HCT116 (cell line): ENCODE measurements around the gene NXN. TPM values are rescaled to one million over a fixed set of nuclear protein-coding genes. Genes with fewer than 3 reads are reported as not detected.

ENCODE experiments used
- ATAC-seq: fragments of 200-7000 bp; cut with Tn5 transposase; 2 replicates; pipeline ENCODE4 v1.9.1; 2020; ENCODE audit warnings: mild to moderate bottlenecking, moderate library complexity
- BruUV-seq: library from RNA; stranded (reverse); fragments of 400-500 nt; replicated peaks from 2 replicates; lab custom pipeline; 2021; lab: Mats Ljungman, UMichigan
- CTCF ChIA-PET: fragments of 300-600 bp; sonication (Branson Sonifier 250); formaldehyde crosslinking; loops from one replicate; lab custom pipeline; 2021; ENCODE audit warnings: antibody characterized with exemption; lab: Charles Lee
- POLR2A ChIA-PET: fragments of 300-600, 350-600 bp; sonication (Branson Sonifier 250); formaldehyde crosslinking; loops from one replicate; lab custom pipeline; 2021; ENCODE audit warnings: antibody characterized with exemption; lab: Charles Lee
- RAD21 ChIA-PET, 2 experiments: fragments of 300-600 bp; sonication (Branson Sonifier 250); formaldehyde crosslinking; loops; one replicate each; lab custom pipeline; 2023; ENCODE audit warnings: low total read pairs in 2 of 2; ENCODE audit not compliant: uncharacterized antibody in 2 of 2, unreplicated experiment in 2 of 2, low non-redundant PET in 1 of 2; lab: Charles Lee
- DNase-seq: peaks from one replicate; pipeline ENCODE4 v3.0.0-alpha.2; 2010; ENCODE audit warnings: low read depth, low spot score
- H2AFZ ChIP-seq: fragments of 200-600 bp; shearing (Covaris generic), sonication (generic); 2 replicates; pipeline ENCODE4 v1.6.1; 2017; ENCODE audit warnings: low read depth, mixed run types, mixed read lengths, antibody characterized with exemption, low read length; ENCODE audit not compliant: poor library complexity, severe bottlenecking
- H3K27ac ChIP-seq: 2 replicates; pipeline ENCODE4 v1.5.1; 2012; ENCODE audit warnings: low read depth, low read length
- H3K27me3 ChIP-seq: fragments of 200-600 bp; sonication (generic); 2 replicates; pipeline ENCODE4 v1.6.1; 2016; ENCODE audit warnings: mixed run types, low read length, mixed read lengths; ENCODE audit not compliant: insufficient read depth
- H3K36me3 ChIP-seq, 2 experiments: fragments of 200-500 bp in 1 of 2; fragments of 200-600 bp in 1 of 2; sonication (Bioruptor generic) in 1 of 2; sonication (generic) in 1 of 2; 2 replicates each; pipeline versions ENCODE4 v1.5.1 to v1.6.1; 2014 to 2016; ENCODE audit warnings: low read length in 2 of 2, inconsistent platforms in 1 of 2, mixed read lengths in 1 of 2, mixed run types in 1 of 2; ENCODE audit not compliant: insufficient read depth in 2 of 2, control insufficient read depth in 1 of 2
- H3K4me1 ChIP-seq, 2 experiments: fragments of 200-600 bp in 1 of 2; sonication (generic) in 1 of 2; 2 replicates each; pipeline versions ENCODE4 v1.5.1 to v1.6.1; 2012 to 2017; ENCODE audit warnings: low read length in 2 of 2, inconsistent platforms in 1 of 2, mild to moderate bottlenecking in 1 of 2, mixed read lengths in 1 of 2, mixed run types in 1 of 2, moderate library complexity in 1 of 2; ENCODE audit not compliant: insufficient read depth in 2 of 2, control insufficient read depth in 1 of 2
- H3K4me2 ChIP-seq: fragments of 200-600 bp; sonication (generic); 2 replicates; pipeline ENCODE4 v1.6.1; 2017; ENCODE audit warnings: mixed run types, low read length, mixed read lengths
- H3K4me3 ChIP-seq, 2 experiments: fragments of 200-600 bp in 1 of 2; sonication (generic) in 1 of 2; replicated peaks in 1 of 2; 2 replicates each; pipeline ENCODE4 v1.5.1; 2011 to 2016; ENCODE audit warnings: low read length in 2 of 2, control low read depth in 1 of 2, low read depth in 1 of 2, mild to moderate bottlenecking in 1 of 2, mixed read lengths in 1 of 2, mixed run types in 1 of 2
- H3K79me2 ChIP-seq: fragments of 200-600 bp; sonication (generic); 2 replicates; pipeline ENCODE4 v1.6.1; 2017; ENCODE audit warnings: mild to moderate bottlenecking, mixed run types, low read length, moderate library complexity, mixed read lengths; ENCODE audit not compliant: insufficient read depth
- H3K9ac ChIP-seq: fragments of 200-600 bp; sonication (generic); 2 replicates; pipeline ENCODE4 v1.6.1; 2016; ENCODE audit warnings: low read length, mixed read lengths
- H3K9me2 ChIP-seq: fragments of 200-600 bp; sonication (generic), shearing (Covaris generic); 2 replicates; pipeline ENCODE4 v1.6.1; 2017; ENCODE audit warnings: mixed run types, mild to moderate bottlenecking, moderate library complexity; ENCODE audit not compliant: insufficient read depth
- H3K9me3 ChIP-seq, 2 experiments: fragments of 200-500 bp in 1 of 2; fragments of 200-600 bp in 1 of 2; sonication (Bioruptor generic) in 1 of 2; sonication (generic) in 1 of 2; 2 replicates each; pipeline ENCODE4 v1.6.1; 2014 to 2017; ENCODE audit warnings: low read length in 2 of 2, mixed read lengths in 2 of 2, inconsistent platforms in 1 of 2, low read depth in 1 of 2, mild to moderate bottlenecking in 1 of 2, mixed run types in 1 of 2, moderate library complexity in 1 of 2; ENCODE audit not compliant: control insufficient read depth in 1 of 2, insufficient read depth in 1 of 2
- H4K20me1 ChIP-seq: fragments of 200-600 bp; sonication (generic), shearing (Covaris generic); 2 replicates; pipeline ENCODE4 v1.6.1; 2017; ENCODE audit warnings: mixed run types, mild to moderate bottlenecking, moderate library complexity; ENCODE audit not compliant: insufficient read depth
- SP1 ChIP-seq: IDR thresholded peaks from 2 replicates; pipeline ENCODE4 v1.6.1; 2012; ENCODE audit warnings: low read depth
- intact Hi-C: fragments of 100-400 bp; cut with micrococcal nuclease; formaldehyde crosslinking; loops from 2 replicates; pipeline ENCODE4 v1.10.0; 2022
- total RNA-seq: library from RNA; stranded (reverse); gene quantifications from one replicate; pipeline ENCODE4 v1.2.1, GENCODE V29; 2021; ENCODE audit not compliant: unreplicated experiment
- TF ChIP-seq, protein P1 (sequence below): IDR thresholded peaks from 2 replicates; pipeline ENCODE4 v1.6.1; 2012; ENCODE audit warnings: low read depth
- TF ChIP-seq, protein P2 (sequence below): IDR thresholded peaks from 2 replicates; pipeline ENCODE4 v1.6.1; 2012

Gene NXN
- total RNA-seq, 1 experiment from 2014 or later = 83.7 TPM

DNA sequence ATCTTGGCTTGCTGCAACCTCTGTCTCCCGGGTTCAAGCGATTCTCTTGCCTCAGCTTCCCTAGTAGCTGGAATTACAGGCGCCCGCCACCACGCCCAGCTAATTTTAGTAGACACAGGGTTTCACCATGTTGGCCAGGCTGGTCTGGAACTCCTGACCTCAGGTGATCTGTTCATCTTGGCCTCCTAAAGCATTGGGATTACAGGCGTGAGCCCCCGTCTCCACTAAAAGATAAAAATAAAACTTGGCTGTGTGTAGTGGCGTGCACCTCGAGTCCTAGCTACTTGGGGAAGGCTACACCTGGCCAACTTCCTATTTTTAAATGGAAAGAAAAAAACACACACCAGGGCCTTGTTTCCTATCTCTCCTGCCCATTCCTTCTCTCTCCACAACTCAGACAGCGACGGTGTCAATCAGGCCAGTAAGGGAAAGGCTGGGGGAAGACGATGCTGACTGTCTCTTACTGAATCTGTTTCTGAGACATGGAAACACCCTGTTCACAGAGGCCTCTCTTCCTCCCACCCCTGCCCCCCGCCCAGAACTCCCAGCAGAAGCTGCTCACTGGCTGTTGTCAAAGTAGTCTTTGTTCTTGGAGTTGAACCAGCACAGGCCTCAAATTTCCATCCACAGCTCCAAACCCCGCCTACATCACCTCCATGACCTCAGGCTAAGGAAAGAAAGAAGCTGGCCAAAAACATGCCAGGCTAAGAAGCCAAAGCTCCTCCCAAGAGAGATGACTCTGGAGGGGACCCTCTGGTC is 96.6 kb downstream of the NXN start:
- H3K9me2 ChIP-seq = no peaks in the 10 kb centered on the region
- ChIA-PET RAD21 (interaction anchor here in 1 of 2 experiments (0.8 kb wide), 1 partner anchor 98 kb away, joined by 3 read pairs; no protein-coding TSS in a partner anchor), CTCF (interaction anchor here (0.6 to 1.0 kb wide), 3 partner anchors 98 to 838 kb away, joined by 3 to 4 read pairs (median 4); no protein-coding TSS in a partner anchor), POLR2A (interaction anchor here (0.6 kb wide), 1 partner anchor 225 kb away, joined by 4 read pairs; no protein-coding TSS in a partner anchor)
- no peak overlapping the region for H3K4me3 ChIP-seq
- H2AFZ ChIP-seq = no peak overlapping the region
- peak overlapping the region; percentile 53 for H3K4me2 ChIP-seq
- intact Hi-C loops = no loop called here
- H3K9me3 ChIP-seq = no peaks in the 10 kb centered on the region
- BruUV-seq = no TSS peak
- TF ChIP-seq, protein P1, sequence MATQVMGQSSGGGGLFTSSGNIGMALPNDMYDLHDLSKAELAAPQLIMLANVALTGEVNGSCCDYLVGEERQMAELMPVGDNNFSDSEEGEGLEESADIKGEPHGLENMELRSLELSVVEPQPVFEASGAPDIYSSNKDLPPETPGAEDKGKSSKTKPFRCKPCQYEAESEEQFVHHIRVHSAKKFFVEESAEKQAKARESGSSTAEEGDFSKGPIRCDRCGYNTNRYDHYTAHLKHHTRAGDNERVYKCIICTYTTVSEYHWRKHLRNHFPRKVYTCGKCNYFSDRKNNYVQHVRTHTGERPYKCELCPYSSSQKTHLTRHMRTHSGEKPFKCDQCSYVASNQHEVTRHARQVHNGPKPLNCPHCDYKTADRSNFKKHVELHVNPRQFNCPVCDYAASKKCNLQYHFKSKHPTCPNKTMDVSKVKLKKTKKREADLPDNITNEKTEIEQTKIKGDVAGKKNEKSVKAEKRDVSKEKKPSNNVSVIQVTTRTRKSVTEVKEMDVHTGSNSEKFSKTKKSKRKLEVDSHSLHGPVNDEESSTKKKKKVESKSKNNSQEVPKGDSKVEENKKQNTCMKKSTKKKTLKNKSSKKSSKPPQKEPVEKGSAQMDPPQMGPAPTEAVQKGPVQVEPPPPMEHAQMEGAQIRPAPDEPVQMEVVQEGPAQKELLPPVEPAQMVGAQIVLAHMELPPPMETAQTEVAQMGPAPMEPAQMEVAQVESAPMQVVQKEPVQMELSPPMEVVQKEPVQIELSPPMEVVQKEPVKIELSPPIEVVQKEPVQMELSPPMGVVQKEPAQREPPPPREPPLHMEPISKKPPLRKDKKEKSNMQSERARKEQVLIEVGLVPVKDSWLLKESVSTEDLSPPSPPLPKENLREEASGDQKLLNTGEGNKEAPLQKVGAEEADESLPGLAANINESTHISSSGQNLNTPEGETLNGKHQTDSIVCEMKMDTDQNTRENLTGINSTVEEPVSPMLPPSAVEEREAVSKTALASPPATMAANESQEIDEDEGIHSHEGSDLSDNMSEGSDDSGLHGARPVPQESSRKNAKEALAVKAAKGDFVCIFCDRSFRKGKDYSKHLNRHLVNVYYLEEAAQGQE = no peak
- 0 out of 2 replicates have a peak, but pooled peaks have one; percentile 17 for TF ChIP-seq SP1
- peaks cover 73% of the 10 kb centered on the region for H3K79me2 ChIP-seq
- H3K9ac ChIP-seq = peak overlapping the region; percentile 13; the same call in 1 of the 2 replicates
- no peaks in the 10 kb centered on the region for H3K27me3 ChIP-seq
- ATAC-seq (peak; percentile 28; the same call in 1 of the 2 replicates), DNase-seq (no peak)
- peak overlapping the region; percentile 51 for H3K27ac ChIP-seq
- peaks cover 40 to 64% of the 10 kb centered on the region in 2 experiments for H3K4me1 ChIP-seq
- H4K20me1 ChIP-seq = no peaks in the 10 kb centered on the region
- H3K36me3 ChIP-seq = no peaks in the 10 kb centered on the region

DNA sequence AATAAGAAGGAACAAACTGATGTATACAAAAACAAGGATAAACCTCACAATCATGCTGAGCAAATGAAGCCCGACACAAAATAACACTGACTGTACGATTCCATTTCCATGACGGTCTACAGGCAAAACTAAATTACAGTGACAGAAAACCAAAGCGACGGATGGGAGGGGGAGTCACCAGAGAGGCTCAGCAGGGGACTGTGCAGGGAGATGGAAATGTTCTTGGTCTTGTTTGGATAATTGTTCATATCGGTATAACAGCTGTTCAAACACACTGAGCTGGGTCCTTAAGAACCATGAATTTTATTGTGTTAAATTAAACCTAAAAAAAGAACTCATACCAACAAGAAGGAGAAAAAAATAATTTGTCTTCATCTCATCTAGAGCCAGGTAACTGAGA is 97.8 kb downstream of the NXN start:
- CTCF ChIA-PET = interaction anchor here (3.5 kb wide), 1 partner anchor 99 kb away, joined by 50 read pairs; the partner anchor contains the start of gene NXN
- RAD21 ChIA-PET = no interaction called here
- no peaks in the 10 kb centered on the region for H3K9me3 ChIP-seq
- no peaks in the 10 kb centered on the region for H4K20me1 ChIP-seq
- peaks cover 72% of the 10 kb centered on the region for H3K79me2 ChIP-seq
- H3K27ac ChIP-seq = no peak overlapping the region
- no TSS peak for BruUV-seq
- no peak for ATAC-seq
- H3K4me3 ChIP-seq = no peak overlapping the region
- H3K4me1 ChIP-seq = peaks cover 40 to 64% of the 10 kb centered on the region in 2 experiments
- no peak overlapping the region for H3K9ac ChIP-seq
- no peak overlapping the region for H2AFZ ChIP-seq
- no peak for DNase-seq
- POLR2A ChIA-PET = no interaction called here
- H3K36me3 ChIP-seq = no peaks in the 10 kb centered on the region
- no peaks in the 10 kb centered on the region for H3K27me3 ChIP-seq
- intact Hi-C loops = no loop called here
- TF ChIP-seq, protein P2, sequence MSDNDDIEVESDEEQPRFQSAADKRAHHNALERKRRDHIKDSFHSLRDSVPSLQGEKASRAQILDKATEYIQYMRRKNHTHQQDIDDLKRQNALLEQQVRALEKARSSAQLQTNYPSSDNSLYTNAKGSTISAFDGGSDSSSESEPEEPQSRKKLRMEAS = no peak
- H3K4me2 ChIP-seq = no peak overlapping the region
- H3K9me2 ChIP-seq = no peaks in the 10 kb centered on the region
